ENCODE measurements around the gene TBC1D16. TPM values are rescaled to one million over a fixed set of nuclear protein-coding genes. Genes with fewer than 3 reads are reported as not detected.

TBC1D16 gene
- total RNA-seq, 2 experiments from 2014 or later: 0.38 to 0.74 TPM

DNA sequence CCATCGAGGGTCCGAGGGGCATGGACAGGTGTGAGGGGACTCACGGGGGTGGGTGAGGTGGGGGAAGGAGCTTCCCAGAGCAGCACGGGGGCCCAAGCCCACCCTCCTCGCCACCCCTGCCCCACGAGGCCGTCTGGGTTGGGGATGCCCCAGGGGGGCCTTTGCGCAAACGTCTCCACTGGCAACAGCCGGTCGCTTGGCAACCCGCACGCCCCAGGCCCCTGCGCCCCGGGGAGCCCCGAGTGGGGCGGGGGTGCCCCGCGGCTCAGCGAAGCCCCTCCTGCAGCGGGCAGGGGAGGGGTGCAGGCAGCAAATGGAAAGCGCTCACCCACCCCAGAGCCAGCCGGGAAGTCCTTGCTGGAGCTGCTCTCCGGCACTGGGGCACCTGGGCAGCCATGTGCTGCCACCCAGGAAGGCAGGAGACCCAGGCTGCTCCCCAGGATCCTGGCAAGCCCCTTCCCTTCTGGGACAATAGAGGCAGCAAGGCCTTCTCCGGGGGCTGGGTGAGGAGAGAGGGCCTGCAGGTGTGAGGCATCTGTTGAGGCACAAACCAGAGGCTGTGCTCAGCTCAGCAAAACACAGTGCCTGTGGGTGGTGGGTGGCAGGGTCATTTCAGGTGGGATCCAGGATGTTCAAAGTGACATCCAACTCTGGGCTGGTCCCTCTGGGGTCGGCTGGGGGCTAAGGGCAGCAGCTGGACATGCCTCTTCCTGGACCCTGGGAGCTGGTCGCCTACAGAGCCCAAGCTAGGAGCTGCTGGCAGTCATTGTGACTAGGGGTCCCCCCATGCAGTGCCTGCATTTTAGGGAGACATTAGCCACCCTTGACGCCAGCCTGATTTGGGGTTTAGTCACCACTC is 115.6 kb downstream of the TBC1D16 start:
- ChIA-PET CTCF (ENCODE audit: unreplicated experiment) (no interaction called here), POLR2A (interaction anchor here (0.6 kb wide), 1 partner anchor 273 kb away, joined by 3 read pairs; no protein-coding TSS in a partner anchor)
- TF ChIP-seq EZH2phosphoT487 (IDR thresholded peaks at IDR 0.05; ENCODE audit: borderline replicate concordance, low read depth, low read length): no peak
- TF ChIP-seq, protein P1, sequence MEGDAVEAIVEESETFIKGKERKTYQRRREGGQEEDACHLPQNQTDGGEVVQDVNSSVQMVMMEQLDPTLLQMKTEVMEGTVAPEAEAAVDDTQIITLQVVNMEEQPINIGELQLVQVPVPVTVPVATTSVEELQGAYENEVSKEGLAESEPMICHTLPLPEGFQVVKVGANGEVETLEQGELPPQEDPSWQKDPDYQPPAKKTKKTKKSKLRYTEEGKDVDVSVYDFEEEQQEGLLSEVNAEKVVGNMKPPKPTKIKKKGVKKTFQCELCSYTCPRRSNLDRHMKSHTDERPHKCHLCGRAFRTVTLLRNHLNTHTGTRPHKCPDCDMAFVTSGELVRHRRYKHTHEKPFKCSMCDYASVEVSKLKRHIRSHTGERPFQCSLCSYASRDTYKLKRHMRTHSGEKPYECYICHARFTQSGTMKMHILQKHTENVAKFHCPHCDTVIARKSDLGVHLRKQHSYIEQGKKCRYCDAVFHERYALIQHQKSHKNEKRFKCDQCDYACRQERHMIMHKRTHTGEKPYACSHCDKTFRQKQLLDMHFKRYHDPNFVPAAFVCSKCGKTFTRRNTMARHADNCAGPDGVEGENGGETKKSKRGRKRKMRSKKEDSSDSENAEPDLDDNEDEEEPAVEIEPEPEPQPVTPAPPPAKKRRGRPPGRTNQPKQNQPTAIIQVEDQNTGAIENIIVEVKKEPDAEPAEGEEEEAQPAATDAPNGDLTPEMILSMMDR (conservative IDR thresholded peaks at IDR 0.05; ENCODE audit: low read length): no peak
- Histone ChIP-seq H4K20me1 (ENCODE audit: insufficient read depth, low read length) (no peaks in the 10 kb centered on the region), H3K79me2 (ENCODE audit: insufficient read depth, low read depth, low read length) (no peaks in the 10 kb centered on the region), H3K4me2 (ENCODE audit: low read length) (no peak overlapping the region), H3K36me3 (ENCODE audit: insufficient read depth, low read length) (no peaks in the 10 kb centered on the region), H3K9me2 (ENCODE audit: insufficient read depth, low read length) (no peaks in the 10 kb centered on the region), H3K9me3 (ENCODE audit: low read length) (no peaks in the 10 kb centered on the region), H3K4me3 (ENCODE audit: low read depth, low read length, poor library complexity, severe bottlenecking) (no peak overlapping the region), H3K4me1 (ENCODE audit: insufficient read depth, low read length, poor library complexity, severe bottlenecking) (no peaks in the 10 kb centered on the region), H3K27ac (ENCODE audit: low read depth, low read length, poor library complexity, severe bottlenecking) (no peak overlapping the region), H2AFZ (ENCODE audit: low read length) (no peak overlapping the region)
- intact Hi-C loops (cut with micrococcal nuclease; ENCODE audit: unreplicated experiment): no loop called here
- no TSS peak for BruUV-seq (replicated peaks)
- no peak for DNase-seq (ENCODE audit: low spot score)

GRCh38 chr17:79919164-79919585 is 116.5 kb downstream of the TBC1D16 start:
- Histone ChIP-seq H4K20me1 (ENCODE audit: insufficient read depth, low read length) (no peaks in the 10 kb centered on the region), H3K36me3 (ENCODE audit: insufficient read depth, low read length) (no peaks in the 10 kb centered on the region), H3K9me2 (ENCODE audit: insufficient read depth, low read length) (no peaks in the 10 kb centered on the region), H3K27ac (ENCODE audit: low read depth, low read length, poor library complexity, severe bottlenecking) (no peak overlapping the region), H2AFZ (ENCODE audit: low read length) (no peak overlapping the region), H3K9me3 (ENCODE audit: low read length) (no peaks in the 10 kb centered on the region), H3K4me2 (ENCODE audit: low read length) (no peak overlapping the region), H3K4me3 (ENCODE audit: low read depth, low read length, poor library complexity, severe bottlenecking) (no peak overlapping the region), H3K79me2 (ENCODE audit: insufficient read depth, low read depth, low read length) (no peaks in the 10 kb centered on the region), H3K4me1 (ENCODE audit: insufficient read depth, low read length, poor library complexity, severe bottlenecking) (no peaks in the 10 kb centered on the region)
- no peak for TF ChIP-seq EZH2phosphoT487 (IDR thresholded peaks at IDR 0.05; ENCODE audit: borderline replicate concordance, low read depth, low read length)
- TF ChIP-seq, protein P1 (conservative IDR thresholded peaks at IDR 0.05; ENCODE audit: low read length): no peak
- BruUV-seq (replicated peaks): no TSS peak
- DNase-seq (ENCODE audit: low spot score): no peak
- intact Hi-C loops (cut with micrococcal nuclease; ENCODE audit: unreplicated experiment): no loop called here
- ChIA-PET CTCF (ENCODE audit: unreplicated experiment) (no interaction called here), POLR2A (interaction anchor here (0.6 kb wide), 2 partner anchors 10 to 272 kb away, joined by 3 to 4 read pairs; no protein-coding TSS in a partner anchor)

All from OCI-LY7 (cell line).